Measurements from ENCODE around the gene WBP2NL. TPM values are rescaled to one million over a fixed set of nuclear protein-coding genes. Genes with fewer than 3 reads are reported as not detected.

Gene WBP2NL
- total RNA-seq, result 0.37 and 0.40 TPM in 2 replicates

DNA sequence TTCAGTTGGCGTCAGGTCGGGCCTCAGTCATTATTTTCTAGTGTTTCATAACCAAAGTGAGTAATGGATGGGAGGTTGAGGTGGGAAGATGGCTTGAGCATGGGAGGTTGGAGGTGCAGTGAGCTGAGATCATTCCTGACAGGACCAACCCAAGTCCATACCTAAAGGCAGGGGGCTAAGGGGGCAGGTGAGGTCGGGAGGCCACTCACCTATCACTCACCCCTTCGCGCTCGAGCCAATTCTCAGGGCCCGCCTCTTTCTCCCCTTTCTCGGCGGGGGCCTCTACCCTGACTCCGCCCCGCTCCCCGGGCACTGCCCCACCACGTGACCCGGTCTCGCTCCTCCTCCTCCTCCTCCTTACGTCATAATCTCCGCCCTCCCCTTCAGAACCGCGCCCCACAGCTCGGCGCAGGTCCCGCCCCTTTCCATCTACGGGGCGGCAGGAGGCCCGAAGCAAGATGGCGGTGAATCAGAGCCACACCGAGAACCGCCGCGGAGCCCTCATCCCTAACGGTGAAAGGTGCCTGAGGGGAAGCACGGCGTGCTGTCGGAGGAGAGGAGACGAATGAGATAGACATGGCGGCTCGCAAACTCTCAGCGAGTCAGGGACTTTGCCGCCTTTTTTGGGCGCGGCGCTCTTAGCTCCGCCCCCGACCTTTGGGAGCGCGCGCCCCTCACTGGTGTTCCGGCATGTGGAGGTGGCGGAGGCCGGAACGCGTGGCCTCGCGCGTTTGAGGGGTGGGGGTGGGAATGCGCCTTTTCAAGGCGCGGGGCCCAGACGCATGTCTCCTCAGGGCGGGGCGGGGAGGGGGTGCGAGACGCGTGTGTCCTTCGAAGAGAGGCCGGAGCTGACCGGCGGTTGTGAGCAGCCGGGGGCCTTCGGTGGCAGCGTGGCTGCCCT lies at the start of gene WBP2NL:
Gene WBP2NL (plus strand): TSS at position 428 of the 901 bp plus-strand sequence. CDS start 31 bp downstream, at position 459.

GRCh38 chr22:41951898-41952474 lies 46.6 kb upstream of the WBP2NL start, which contains the start of gene SMIM45:
SMIM45 (plus strand) TSS chr22:41952150.

DNA sequence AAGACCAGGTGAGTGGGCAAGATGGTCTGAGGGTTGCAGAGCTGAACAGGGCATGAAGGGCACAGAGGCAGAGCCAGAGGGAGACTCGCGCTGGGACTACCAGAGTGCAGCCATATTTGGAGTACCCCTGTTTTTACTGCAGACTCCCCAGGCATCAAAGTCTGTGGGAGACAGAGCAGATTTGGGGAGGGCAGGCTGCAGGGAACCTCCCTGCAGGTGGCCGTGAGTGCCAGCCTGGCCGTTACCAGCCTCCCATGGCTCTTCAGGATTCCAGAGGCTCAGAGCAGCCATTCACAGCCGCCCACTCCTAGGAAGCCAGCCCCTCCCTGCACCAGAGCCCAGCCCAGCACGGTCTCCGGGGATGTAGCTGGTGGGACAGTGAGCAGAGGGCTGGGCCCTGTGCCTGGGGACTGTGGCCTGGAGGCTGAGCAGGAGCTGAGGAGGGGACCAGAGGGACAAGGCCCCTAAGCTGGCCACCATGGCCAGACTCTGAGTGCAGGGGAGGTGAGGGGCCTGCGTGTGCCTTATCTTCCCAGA lies 29.4 kb upstream of the WBP2NL start, which contains the start of gene SEPTIN3:
Gene SEPTIN3 (plus strand): TSS at position 334 of the 537 bp plus-strand sequence. CDS start 2,050 bp downstream, outside the sequence.

GRCh38 chr22:42070517-42071422 lies 72.2 kb downstream of the WBP2NL start, which contains the start of gene NAGA:
NAGA (minus strand) TSS chr22:42070812; CDS start chr22:42070297, 515 bp downstream.

DNA sequence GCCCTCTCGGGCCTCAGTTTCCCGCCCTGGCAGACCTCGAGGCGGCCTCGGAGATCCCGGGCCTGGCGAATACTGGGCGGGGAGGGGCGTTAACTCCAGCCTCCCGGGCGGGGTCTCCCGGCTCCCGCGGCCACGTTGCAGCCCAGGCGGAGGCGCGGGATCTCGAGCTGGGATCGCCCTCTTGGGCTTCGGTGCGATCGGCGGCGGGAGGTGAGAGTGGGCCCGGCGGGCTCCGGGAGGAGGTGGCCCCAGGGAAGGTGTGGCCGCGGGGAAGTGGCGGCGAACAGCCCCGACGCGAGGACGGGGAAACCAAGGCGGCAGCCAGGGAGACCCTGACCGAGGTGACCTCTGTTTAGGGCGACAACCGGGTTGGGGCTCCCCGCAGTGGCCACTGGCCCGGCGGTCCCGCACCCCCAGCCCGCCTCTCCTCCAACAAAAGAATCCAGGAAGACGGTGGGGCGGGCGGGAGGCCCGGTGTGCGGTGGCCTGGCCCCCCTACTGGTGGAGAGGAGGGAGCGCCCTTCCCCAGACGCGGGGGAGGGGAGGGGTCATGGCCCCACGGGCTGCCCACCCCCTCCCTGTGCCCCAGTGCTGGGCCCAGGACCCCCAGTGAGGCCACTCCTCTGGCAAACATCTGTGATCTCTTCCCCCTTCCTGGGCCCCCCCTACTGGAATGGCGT lies 75.7 kb downstream of the WBP2NL start, which contains the start of gene PHETA2:
Gene PHETA2 (plus strand): TSS at position 117 of the 680 bp plus-strand sequence. CDS start 3,046 bp downstream, outside the sequence.

Other genes starting within 250 kb of the WBP2NL start
- gene CCDC134, start 198.1 kb upstream of the WBP2NL start, total RNA-seq, result 6.0 and 8.2 TPM in 2 replicates
- 41.9 and 54.3 TPM in 2 replicates for gene SREBF2, start 165.7 kb upstream of the WBP2NL start, total RNA-seq
- gene SHISA8, start 83.7 kb upstream of the WBP2NL start, total RNA-seq, result not detected in 2 replicates
- under 0.01 and 0.06 TPM in 2 replicates for gene TNFRSF13C, start 72.0 kb upstream of the WBP2NL start, total RNA-seq
- 16.2 and 28.4 TPM in 2 replicates for gene CENPM, start 51.6 kb upstream of the WBP2NL start, total RNA-seq
- gene SEPTIN3, start 29.3 kb upstream of the WBP2NL start, total RNA-seq, result not detected in 2 replicates
- gene NAGA, start 72.0 kb downstream of the WBP2NL start, total RNA-seq, result 43.8 and 50.6 TPM in 2 replicates
- 11.4 and 16.2 TPM in 2 replicates for gene PHETA2, start 75.5 kb downstream of the WBP2NL start, total RNA-seq
- gene SMDT1, start 80.9 kb downstream of the WBP2NL start, total RNA-seq, result 13.2 and 19.7 TPM in 2 replicates
- gene NDUFA6, start 92.0 kb downstream of the WBP2NL start, total RNA-seq, result 75.9 and 102 TPM in 2 replicates
- gene CYP2D6, start 132.0 kb downstream of the WBP2NL start, total RNA-seq, result 0.26 and 0.31 TPM in 2 replicates

Measured in aortic smooth muscle cell (primary cell).